Transverse colon (tissue), 4 donors: ENCODE data around the gene RNF168. TPM values are rescaled to one million over a fixed set of nuclear protein-coding genes. Genes with fewer than 3 reads are reported as not detected.
"Not testable (repeated sequence)": the region's sequence is repeated elsewhere in the genome, so short reads cannot be mapped to it uniquely, and the experiment has no call there.

Experiments used
- DNase-seq: peaks from one replicate; pipeline ENCODE4 v3.0.0-alpha.2; 2019
- H3K27ac ChIP-seq, 4 donors: fragments of 200-600 bp; sonication (generic); 2 replicates each; pipeline ENCODE4 v1.5.1; 2016 to 2018; ENCODE audit warnings: inconsistent platforms in 4 of 4
- H3K27me3 ChIP-seq: fragments of 200-600 bp; sonication (generic); 2 replicates; pipeline ENCODE4 v1.5.1; 2017; ENCODE audit warnings: inconsistent platforms
- H3K36me3 ChIP-seq, 4 donors: fragments of 200-600 bp; sonication (generic); 2 replicates each; pipeline ENCODE4 v1.5.1; 2017 to 2019; ENCODE audit warnings: inconsistent platforms in 4 of 4
- H3K4me1 ChIP-seq, 4 donors: fragments of 200-600 bp; sonication (generic); 2 replicates each; pipeline ENCODE4 v1.5.1; 2017 to 2020; ENCODE audit warnings: inconsistent platforms in 4 of 4
- H3K4me3 ChIP-seq, 4 donors: fragments of 200-600 bp; sonication (generic); 1 replicate in 1 of 4; 2 replicates in 3 of 4; pipeline versions ENCODE4 v1.5.1 to v1.6.1; 2017 to 2019; ENCODE audit warnings: inconsistent platforms in 4 of 4
- H3K9me3 ChIP-seq, 2 donors: fragments of 200-600 bp; sonication (generic); 2 replicates each; pipeline ENCODE4 v1.5.1; 2017 to 2019; ENCODE audit warnings: inconsistent platforms in 2 of 2
- EP300 ChIP-seq: sonication (generic); formaldehyde crosslinking; IDR thresholded peaks from one replicate; pipeline ENCODE4 v1.6.1; 2017; ENCODE audit warnings: antibody characterized with exemption, low read depth
- POLR2A ChIP-seq: fragments of 450-650 bp; IDR thresholded peaks from one replicate; pipeline ENCODE4 v1.6.1; 2016; ENCODE audit warnings: antibody characterized with exemption, mild to moderate bottlenecking, moderate library complexity
- POLR2AphosphoS5 ChIP-seq, 3 donors: sonication (generic); formaldehyde crosslinking; IDR thresholded peaks; one replicate each; pipeline ENCODE4 v1.6.1; 2016; ENCODE audit warnings: antibody characterized with exemption in 3 of 3
- WGBS, 2 donors: methylation state at CpG; one replicate each; pipeline ENCODE4 v1.1.5; 2018; ENCODE audit warnings: low coverage in 1 of 2; 5-methylcytosine and 5-hydroxymethylcytosine counted together
- in situ Hi-C, 4 donors: fragments of 200-750 bp; cut with MboI; loops; one replicate each; pipeline versions ENCODE4 v1.15.0 to v1.15.1; 2017; ENCODE audit warnings: low sequenced_read_pairs in 3 of 4, low pct_ligation_motif_present in 1 of 4, low pct_unique_long_range_greater_than_20kb in 1 of 4
- intact Hi-C: fragments of 100-400 bp; cut with DNase I; formaldehyde crosslinking; loops from one replicate; pipeline ENCODE4 v1.15.1; 2023; ENCODE audit warnings: low total_unique reads
- total RNA-seq, 4 donors: library from RNA; depleted of rRNA; stranded (reverse); fragments of >200 nt; gene quantifications; one replicate each; pipeline ENCODE4 v1.1.0, GENCODE V29; 2016
- TF ChIP-seq, protein P1 (sequence below), 5 experiments: fragments of 200-600 bp in 3 of 5; fragments of 450-650 bp in 2 of 5; sonication (generic) in 3 of 5; IDR thresholded peaks; 1 replicate in 2 of 5; 2 replicates in 3 of 5; pipeline ENCODE4 v1.5.1; 2016 to 2017; ENCODE audit warnings: antibody characterized with exemption in 5 of 5, inconsistent platforms in 3 of 5, mild to moderate bottlenecking in 2 of 5, moderate library complexity in 1 of 5

Gene RNF168, protein sequence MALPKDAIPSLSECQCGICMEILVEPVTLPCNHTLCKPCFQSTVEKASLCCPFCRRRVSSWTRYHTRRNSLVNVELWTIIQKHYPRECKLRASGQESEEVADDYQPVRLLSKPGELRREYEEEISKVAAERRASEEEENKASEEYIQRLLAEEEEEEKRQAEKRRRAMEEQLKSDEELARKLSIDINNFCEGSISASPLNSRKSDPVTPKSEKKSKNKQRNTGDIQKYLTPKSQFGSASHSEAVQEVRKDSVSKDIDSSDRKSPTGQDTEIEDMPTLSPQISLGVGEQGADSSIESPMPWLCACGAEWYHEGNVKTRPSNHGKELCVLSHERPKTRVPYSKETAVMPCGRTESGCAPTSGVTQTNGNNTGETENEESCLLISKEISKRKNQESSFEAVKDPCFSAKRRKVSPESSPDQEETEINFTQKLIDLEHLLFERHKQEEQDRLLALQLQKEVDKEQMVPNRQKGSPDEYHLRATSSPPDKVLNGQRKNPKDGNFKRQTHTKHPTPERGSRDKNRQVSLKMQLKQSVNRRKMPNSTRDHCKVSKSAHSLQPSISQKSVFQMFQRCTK
- total RNA-seq: 100 to 1,000 TPM in 1 of 4 donors, 10 to 100 TPM in 3; 17.3 to 221 (median 19.5) TPM

- TF ChIP-seq, protein P1, sequence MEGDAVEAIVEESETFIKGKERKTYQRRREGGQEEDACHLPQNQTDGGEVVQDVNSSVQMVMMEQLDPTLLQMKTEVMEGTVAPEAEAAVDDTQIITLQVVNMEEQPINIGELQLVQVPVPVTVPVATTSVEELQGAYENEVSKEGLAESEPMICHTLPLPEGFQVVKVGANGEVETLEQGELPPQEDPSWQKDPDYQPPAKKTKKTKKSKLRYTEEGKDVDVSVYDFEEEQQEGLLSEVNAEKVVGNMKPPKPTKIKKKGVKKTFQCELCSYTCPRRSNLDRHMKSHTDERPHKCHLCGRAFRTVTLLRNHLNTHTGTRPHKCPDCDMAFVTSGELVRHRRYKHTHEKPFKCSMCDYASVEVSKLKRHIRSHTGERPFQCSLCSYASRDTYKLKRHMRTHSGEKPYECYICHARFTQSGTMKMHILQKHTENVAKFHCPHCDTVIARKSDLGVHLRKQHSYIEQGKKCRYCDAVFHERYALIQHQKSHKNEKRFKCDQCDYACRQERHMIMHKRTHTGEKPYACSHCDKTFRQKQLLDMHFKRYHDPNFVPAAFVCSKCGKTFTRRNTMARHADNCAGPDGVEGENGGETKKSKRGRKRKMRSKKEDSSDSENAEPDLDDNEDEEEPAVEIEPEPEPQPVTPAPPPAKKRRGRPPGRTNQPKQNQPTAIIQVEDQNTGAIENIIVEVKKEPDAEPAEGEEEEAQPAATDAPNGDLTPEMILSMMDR (IDR thresholded peaks at IDR 0.05): no peak
- TF ChIP-seq EP300: no peak
- TF ChIP-seq POLR2AphosphoS5 (IDR thresholded peaks at IDR 0.05): peak; percentile 97 to 98 (median 97)
- peak; percentile 97 for TF ChIP-seq POLR2A
- intact Hi-C loops (loop anchor here (10.0 kb wide), 1 partner anchor 69 kb away; the partner anchor contains the start of gene UBXN7), in situ Hi-C loops (loop anchor here in 2 of 4 donors (25.0 kb wide), 1 partner anchor 241 kb away; no protein-coding TSS in a partner anchor)
- H3K9me3 ChIP-seq: no peaks in the 10 kb centered on the region
- peak within 1 kb of the TSS; percentile 96 to 99 (median 98) for H3K27ac ChIP-seq
- 0% methylated on average over 66 of the region's 75 CpGs; no CpG with 5 or more reads in 1 of the 2 donors for WGBS, 2 donors
- H3K36me3 ChIP-seq: no peaks in the 10 kb centered on the region
- peaks cover 0 to 37% (median 18%) of the 10 kb centered on the region in 4 donors for H3K4me1 ChIP-seq
- H3K27me3 ChIP-seq: no peaks in the 10 kb centered on the region
- peak; percentile 96 for DNase-seq
- peak within 1 kb of the TSS; percentile 69 to 93 (median 86) for H3K4me3 ChIP-seq
These were observed at the start of gene RNF168 for GRCh38 chr3:196503196-196504076. Gene RNF168, minus strand, starts transcription at chr3:196503768. Its CDS starts 595 bp downstream, at chr3:196503173.

DNA sequence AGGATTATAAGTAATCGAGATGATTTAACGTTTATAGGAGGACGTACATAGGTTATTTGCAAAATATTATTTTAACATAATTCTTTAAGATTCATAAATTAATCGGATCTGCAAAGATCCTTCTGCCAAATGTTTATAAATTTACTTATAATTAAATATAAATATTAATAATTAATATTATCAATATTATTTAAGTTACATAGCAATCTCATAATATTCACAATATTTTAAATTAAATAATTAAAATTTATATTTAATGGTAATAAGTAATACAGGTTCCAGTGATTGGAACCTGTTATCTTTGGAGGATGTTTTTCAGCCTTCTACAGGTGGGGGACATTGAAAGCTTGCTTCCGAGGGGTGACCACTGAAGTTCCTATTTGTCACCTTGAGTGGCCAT is 48.7 kb upstream of the RNF168 start:
- Histone ChIP-seq H3K27ac (no peak overlapping the region), H3K9me3 (peaks cover 0 to 10% of the 10 kb centered on the region in 2 donors), H3K4me1 (no peaks in the 10 kb centered on the region), H3K36me3 (no peaks in the 10 kb centered on the region), H3K27me3 (no peaks in the 10 kb centered on the region), H3K4me3 (no peak overlapping the region)
- 92 to 96% methylated on average over 5 of the region's 5 CpGs for WGBS, 2 donors
- TF ChIP-seq, protein P1 (IDR thresholded peaks at IDR 0.05): no peak
- TF ChIP-seq EP300 (no peak), POLR2AphosphoS5 (IDR thresholded peaks at IDR 0.05) (no peak), POLR2A (no peak)
- in situ Hi-C loops (no loop called here), intact Hi-C loops (no loop called here)
- no peak for DNase-seq

GRCh38 chr3:196550172-196550571 is 46.6 kb upstream of the RNF168 start:
- WGBS, 2 donors: 87% methylated on average over 3 of the region's 3 CpGs; no CpG with 5 or more reads in 1 of the 2 donors

GRCh38 chr3:196549312-196549711 is 45.7 kb upstream of the RNF168 start:
- intact Hi-C loops, H3K27ac ChIP-seq, H3K4me3 ChIP-seq, H3K27me3 ChIP-seq, in situ Hi-C loops, H3K4me1 ChIP-seq, H3K36me3 ChIP-seq, H3K9me3 ChIP-seq, DNase-seq: not testable (repeated sequence)
- WGBS, 2 donors: 94% methylated on average over 1 of the region's 1 CpG; no CpG with 5 or more reads in 1 of the 2 donors

More at GRCh38 chr3:196550172-196550571, 46.6 kb upstream of the RNF168 start:
- intact Hi-C loops, DNase-seq, H3K36me3 ChIP-seq, H3K4me3 ChIP-seq, H3K4me1 ChIP-seq, H3K9me3 ChIP-seq, H3K27me3 ChIP-seq, H3K27ac ChIP-seq, in situ Hi-C loops: not testable (repeated sequence)
